Measurements from ENCODE around the gene SPTBN1.

SPTBN1 gene

DNA sequence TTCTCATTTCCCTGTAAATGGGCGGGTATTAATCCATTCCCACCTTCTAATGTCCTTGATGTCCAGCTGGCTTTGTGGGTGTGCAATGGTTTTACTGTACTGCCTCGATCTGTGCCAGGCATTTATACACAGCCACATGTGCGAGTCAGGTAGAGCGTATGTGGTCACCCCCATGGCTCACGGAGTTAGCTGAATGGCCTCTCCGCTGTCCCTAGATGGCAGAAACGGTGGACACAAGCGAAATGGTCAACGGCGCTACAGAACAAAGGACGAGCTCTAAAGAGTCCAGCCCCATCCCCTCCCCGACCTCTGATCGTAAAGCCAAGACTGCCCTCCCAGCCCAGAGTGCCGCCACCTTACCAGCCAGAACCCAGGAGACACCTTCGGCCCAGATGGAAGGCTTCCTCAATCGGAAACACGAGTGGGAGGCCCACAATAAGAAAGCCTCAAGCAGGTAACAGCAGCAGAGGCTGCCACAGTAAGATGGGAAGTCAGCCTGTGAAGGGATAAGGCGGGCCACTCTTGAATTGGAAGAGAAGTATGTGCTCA lies 208.2 kb downstream of the SPTBN1 start:
- DNase-seq = no peak

DNA sequence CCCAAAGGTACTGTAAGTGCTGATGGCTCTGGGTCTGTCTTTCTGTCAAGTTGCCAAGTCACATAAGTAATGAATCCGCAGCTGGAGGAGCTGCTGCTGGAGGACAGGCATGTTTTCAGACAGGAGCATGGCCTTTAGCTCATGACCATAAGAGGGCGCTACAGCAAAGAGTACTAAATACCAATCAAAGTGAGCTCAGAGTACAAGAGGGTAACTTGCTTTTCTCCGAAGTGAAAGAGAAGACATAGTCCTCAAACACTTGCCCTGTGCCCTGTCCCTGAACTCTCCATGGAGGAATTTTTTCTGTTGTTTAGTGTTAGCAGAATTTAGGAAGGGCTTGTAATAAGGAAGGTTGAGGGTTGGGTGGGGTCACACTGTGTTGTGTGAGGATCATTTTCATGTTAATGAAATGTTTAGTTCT lies 209.3 kb downstream of the SPTBN1 start:
- no peak for DNase-seq

GRCh38 chr2:54666131-54666633 lies 210.1 kb downstream of the SPTBN1 start:
- DNase-seq = no peak

- DNase-seq = no peak
These were observed 210.6 kb downstream of the SPTBN1 start for GRCh38 chr2:54666634-54667265.

DNA sequence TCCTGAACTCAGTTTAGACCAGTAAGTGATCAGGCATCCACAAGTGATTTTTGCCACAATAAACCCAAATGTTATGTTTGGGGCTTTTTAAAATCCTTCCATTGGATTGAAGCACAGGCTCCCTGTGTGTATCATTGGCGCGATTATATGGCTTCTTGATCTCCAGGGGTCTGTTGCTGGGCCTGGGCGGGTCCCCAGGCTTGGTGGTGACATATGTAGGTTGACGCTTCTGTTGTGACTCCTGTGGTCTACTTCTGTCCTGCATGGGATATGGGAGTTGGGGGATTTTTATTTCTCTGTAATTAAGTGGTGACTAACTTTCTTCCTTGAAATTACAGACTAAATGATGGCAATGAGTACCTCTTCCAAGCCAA lies 211.1 kb downstream of the SPTBN1 start:
- no peak for DNase-seq

GRCh38 chr2:54667726-54668650 lies 211.9 kb downstream of the SPTBN1 start:
- no peak for DNase-seq

GRCh38 chr2:54668711-54669110 lies 212.6 kb downstream of the SPTBN1 start:
- DNase-seq = no peak

- DNase-seq = no peak
These were observed 213.8 kb downstream of the SPTBN1 start for GRCh38 chr2:54669677-54670484.

DNA sequence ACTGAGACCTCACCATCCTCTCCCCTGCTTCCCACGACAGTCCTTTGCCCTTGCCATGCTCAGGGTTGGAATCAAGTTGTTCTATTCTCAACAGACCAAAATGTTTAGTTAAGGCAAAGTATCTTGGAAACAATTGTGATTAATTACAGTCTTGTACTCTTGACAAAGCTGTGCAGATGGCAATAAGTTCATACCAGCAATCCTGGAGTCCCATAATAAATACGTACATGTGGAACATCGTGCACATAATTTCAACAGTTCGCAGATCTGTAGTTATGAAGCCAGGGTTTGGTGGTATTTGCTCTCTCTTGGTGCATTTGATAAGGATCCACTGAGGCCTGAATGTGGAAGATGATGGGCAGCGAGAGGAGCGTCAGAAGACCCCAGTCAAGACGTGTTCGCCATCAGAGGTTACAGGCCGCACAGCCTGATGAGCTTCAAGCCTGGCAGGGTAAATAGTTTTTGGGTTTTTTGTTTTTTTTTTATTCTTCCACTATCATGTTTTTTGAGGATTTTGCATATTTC lies 214.4 kb downstream of the SPTBN1 start:
- DNase-seq = no peak

DNA sequence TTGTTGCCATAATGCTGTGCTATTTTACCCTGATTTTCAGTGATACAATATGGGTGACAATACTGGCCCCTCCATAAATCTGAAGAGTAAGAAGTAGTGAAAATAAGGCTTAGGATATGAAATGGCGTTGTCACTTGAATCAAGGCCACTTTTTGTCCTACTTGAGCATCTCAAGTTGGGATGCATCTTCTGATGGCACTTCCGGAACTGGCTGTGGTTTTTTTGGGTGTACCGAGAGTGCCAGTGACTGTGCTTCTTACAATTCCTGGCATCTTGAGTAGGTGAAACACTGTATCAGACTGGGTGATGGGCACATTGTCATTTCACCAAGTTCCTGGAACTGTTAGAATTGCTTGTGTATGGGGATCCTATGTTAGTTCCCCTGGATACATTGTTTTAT lies 214.9 kb downstream of the SPTBN1 start:
- no peak for DNase-seq

GRCh38 chr2:54671875-54672589 lies 215.9 kb downstream of the SPTBN1 start:
- no peak for DNase-seq

DNA sequence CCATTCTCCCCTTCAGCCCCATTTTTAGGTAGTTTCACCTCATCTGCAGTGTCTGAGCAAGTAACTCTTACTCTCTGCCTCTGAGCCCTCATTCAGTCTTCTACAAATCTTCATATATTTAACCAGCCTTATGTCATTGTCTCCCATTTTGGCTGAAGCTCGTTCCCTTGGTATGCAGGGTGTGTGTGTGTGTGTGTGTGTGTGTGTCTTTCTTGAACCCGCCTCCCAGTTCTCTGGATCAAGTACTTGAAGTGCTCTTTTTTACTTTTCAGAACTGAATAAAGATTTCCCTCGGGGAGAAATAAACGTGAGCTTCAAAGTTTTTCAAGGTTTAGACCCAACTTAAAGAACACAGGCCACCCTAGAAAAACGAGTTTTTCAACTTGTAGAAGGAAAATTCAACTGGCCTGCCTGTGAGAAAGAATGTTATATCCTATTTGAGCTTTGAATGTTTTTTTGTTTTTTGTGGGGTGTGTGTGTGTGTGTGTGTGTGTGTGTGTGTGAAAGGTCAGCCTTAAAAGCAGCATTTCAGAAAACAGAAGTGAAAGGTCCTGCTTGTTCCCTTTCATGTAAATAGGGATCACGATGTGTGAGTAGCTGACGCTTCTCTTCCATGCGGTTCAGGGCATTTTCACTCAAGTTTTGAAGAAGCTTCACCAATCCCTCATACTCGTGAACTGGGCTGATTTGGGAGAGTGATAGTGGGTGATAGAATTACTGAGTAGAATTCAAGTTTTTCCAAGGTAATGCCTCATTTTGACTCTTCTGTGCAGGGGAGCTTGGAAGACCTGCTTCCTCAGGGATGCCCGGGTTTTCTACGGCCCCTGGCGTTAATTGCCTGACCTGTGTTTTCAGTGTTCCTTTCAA lies 216.7 kb downstream of the SPTBN1 start:
- no peak for DNase-seq

GRCh38 chr2:54673501-54673998 lies 217.4 kb downstream of the SPTBN1 start:
- DNase-seq = peak; percentile 71

GRCh38 chr2:54675281-54675680 lies 219.2 kb downstream of the SPTBN1 start:
- DNase-seq = no peak

DNA sequence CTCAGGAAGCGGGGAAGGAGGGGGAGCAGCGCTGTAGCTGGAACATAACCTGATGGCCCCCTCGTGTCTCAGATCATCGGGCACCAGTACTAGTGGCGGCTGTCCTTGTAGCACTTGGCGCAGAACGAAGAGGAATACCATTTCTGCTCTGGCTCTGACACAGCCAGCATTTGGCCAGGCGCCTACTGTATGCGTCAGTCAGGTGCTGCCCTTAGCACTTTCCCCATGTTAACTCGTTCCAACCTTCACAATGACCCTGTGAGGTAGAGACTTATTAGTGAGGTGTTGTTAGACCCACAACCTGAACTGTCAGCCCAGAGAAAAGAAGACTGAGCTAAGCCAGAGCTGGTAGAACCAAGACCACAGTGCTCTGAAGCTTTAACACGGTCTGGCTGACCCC lies 219.6 kb downstream of the SPTBN1 start:
- DNase-seq = no peak

DNA sequence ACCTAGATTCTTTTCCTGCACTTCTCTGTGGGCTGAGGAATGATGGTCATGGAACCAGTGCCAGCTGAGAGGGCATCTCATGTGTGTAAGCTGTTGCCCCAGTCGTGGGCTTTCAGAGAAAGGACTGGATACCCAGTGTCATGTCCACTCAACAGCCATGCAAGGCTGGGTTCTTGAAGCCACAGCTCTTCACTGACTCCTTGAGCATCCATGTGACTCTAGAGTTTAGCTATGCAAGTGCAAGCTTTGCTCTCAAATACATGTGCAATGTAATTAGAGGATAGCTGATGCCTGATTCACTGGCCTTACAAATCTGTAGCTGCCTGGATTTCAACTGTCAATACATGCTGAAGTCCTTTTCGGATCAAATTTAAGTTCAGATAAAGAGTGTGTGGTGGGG lies 220.5 kb downstream of the SPTBN1 start:
- no peak for DNase-seq

GRCh38 chr2:54677476-54678265 lies 221.5 kb downstream of the SPTBN1 start:
- no peak for DNase-seq

GRCh38 chr2:54678719-54679118 lies 222.6 kb downstream of the SPTBN1 start:
- no peak for DNase-seq

GRCh38 chr2:54680397-54681041 lies 224.4 kb downstream of the SPTBN1 start:
- peak; percentile 70 for DNase-seq

All from activated CD8-positive, alpha-beta memory T cell treated with anti-CD3 and anti-CD28 coated beads, Interleukin-2, amount 50 U/mL, for 48 hours (primary cell).